ENCODE measurements around the gene MMP15. TPM values are rescaled to one million over a fixed set of nuclear protein-coding genes. Genes with fewer than 3 reads are reported as not detected.

Gene MMP15
- total and polyA plus RNA-seq, 2 donors (not counting 3 experiments of a cell fraction or from before 2014, with no cell fraction given) = 12.6 to 16.0 TPM

- TF ChIP-seq, protein P1, sequence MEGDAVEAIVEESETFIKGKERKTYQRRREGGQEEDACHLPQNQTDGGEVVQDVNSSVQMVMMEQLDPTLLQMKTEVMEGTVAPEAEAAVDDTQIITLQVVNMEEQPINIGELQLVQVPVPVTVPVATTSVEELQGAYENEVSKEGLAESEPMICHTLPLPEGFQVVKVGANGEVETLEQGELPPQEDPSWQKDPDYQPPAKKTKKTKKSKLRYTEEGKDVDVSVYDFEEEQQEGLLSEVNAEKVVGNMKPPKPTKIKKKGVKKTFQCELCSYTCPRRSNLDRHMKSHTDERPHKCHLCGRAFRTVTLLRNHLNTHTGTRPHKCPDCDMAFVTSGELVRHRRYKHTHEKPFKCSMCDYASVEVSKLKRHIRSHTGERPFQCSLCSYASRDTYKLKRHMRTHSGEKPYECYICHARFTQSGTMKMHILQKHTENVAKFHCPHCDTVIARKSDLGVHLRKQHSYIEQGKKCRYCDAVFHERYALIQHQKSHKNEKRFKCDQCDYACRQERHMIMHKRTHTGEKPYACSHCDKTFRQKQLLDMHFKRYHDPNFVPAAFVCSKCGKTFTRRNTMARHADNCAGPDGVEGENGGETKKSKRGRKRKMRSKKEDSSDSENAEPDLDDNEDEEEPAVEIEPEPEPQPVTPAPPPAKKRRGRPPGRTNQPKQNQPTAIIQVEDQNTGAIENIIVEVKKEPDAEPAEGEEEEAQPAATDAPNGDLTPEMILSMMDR (IDR thresholded peaks at IDR 0.05; ENCODE audit: extremely low read depth in 1 of 2, insufficient read depth in 1 of 2, low read depth in 1 of 2, low read length in 2 of 2) = no peak
- no peak for TF ChIP-seq EZH2 (IDR thresholded peaks at IDR 0.05; ENCODE audit: borderline replicate concordance, low read depth, low read length, severe bottlenecking)
- TF ChIP-seq FOS (IDR thresholded peaks at IDR 0.05; ENCODE audit: borderline replicate concordance, insufficient read depth, low read length) = no peak
- TF ChIP-seq, protein P2, sequence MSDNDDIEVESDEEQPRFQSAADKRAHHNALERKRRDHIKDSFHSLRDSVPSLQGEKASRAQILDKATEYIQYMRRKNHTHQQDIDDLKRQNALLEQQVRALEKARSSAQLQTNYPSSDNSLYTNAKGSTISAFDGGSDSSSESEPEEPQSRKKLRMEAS (IDR thresholded peaks at IDR 0.05; ENCODE audit: insufficient read depth, insufficient read length) = no peak
- no peak for TF ChIP-seq POLR2AphosphoS5 (IDR thresholded peaks at IDR 0.05; ENCODE audit: insufficient read depth, low read depth, low read length)
- no peak for TF ChIP-seq JUN (IDR thresholded peaks at IDR 0.05; ENCODE audit: borderline replicate concordance, insufficient read depth, insufficient read length, low read depth)
- intact Hi-C loops (cut with micrococcal nuclease) (no loop called here), dilution Hi-C loops (cut with MboI; ENCODE audit: extremely low pct_ligation_motif_present, low sequenced_read_pairs) (no loop called here)
- no peak overlapping the region for H3K4me2 ChIP-seq (ENCODE audit: insufficient read depth, low read length)
- FAIRE-seq (no peak), DNase-seq (ENCODE audit: low read depth, low spot score) (no peak)
- H3K9me3 ChIP-seq (replicated peaks; ENCODE audit: control insufficient read depth, insufficient read depth, low read length) = no peaks in the 10 kb centered on the region
- H3K4me1 ChIP-seq (ENCODE audit: control insufficient read depth, extremely low read depth, insufficient read depth, low read length) = peaks cover 9% of the 10 kb centered on the region
- no peaks in the 10 kb centered on the region for H3K9me1 ChIP-seq (replicated peaks; ENCODE audit: control insufficient read depth, extremely low read depth, insufficient read depth, low read length)
- no peaks in the 10 kb centered on the region for H4K20me1 ChIP-seq (replicated peaks; ENCODE audit: control insufficient read depth, extremely low read depth, insufficient read depth, low read length)
- POLR2A ChIA-PET = no interaction called here
- no peak overlapping the region for H3K4me3 ChIP-seq (replicated peaks in 1 of 3; ENCODE audit: insufficient read depth in 1 of 3, low read depth in 1 of 3, low read length in 3 of 3)
- H3K27me3 ChIP-seq (ENCODE audit: control insufficient read depth in 2 of 2, insufficient read depth in 2 of 2, low read length in 2 of 2) = no peaks in the 10 kb centered on the region
- no peak overlapping the region for H3K27ac ChIP-seq (ENCODE audit: insufficient read depth, low read depth, low read length)
- no TSS peak for BruUV-seq (replicated peaks)
- CTCF ChIA-PET = interaction anchor here (1.5 to 1.6 kb wide), 2 partner anchors 10 to 11 kb away, joined by 3 to 5 read pairs; a partner anchor contains a TSS
- no peak overlapping the region for H2AFZ ChIP-seq (ENCODE audit: low read depth, low read length)
- H3K9ac ChIP-seq (replicated peaks; ENCODE audit: extremely low read depth, insufficient read depth, low read length) = no peak overlapping the region
- H3K79me2 ChIP-seq (ENCODE audit: control insufficient read depth, insufficient read depth, low read length) = no peaks in the 10 kb centered on the region
- no peaks in the 10 kb centered on the region for H3K36me3 ChIP-seq (ENCODE audit: control insufficient read depth in 2 of 2, extremely low read depth in 1 of 2, insufficient read depth in 2 of 2, low read length in 2 of 2)
Measured at GRCh38 chr16:57987441-57988177, 37.9 kb upstream of the MMP15 start.

Measured in endothelial cell of umbilical vein (primary cell).